Loucy (cell line): ENCODE data around the gene SNAP25.

Source experiments
- H2AFZ ChIP-seq: fragments of 200-600 bp; sonication (generic); 2 replicates; pipeline ENCODE4 v1.6.0; 2016; ENCODE audit warnings: antibody characterized with exemption, mild to moderate bottlenecking, low read length, moderate library complexity
- H3F3A ChIP-seq: fragments of 200-600 bp; 2 replicates; pipeline ENCODE4 v1.6.0; 2016; ENCODE audit warnings: antibody characterized with exemption, low read depth, mild to moderate bottlenecking
- H3K27me3 ChIP-seq: fragments of 200-600 bp; sonication (generic); 2 replicates; pipeline ENCODE4 v1.6.1; 2014; ENCODE audit warnings: low read length, mild to moderate bottlenecking; ENCODE audit not compliant: insufficient read depth, poor library complexity, severe bottlenecking
- H3K36me3 ChIP-seq: fragments of 200-600 bp; sonication (generic); 2 replicates; pipeline ENCODE4 v1.6.1; 2016; ENCODE audit warnings: low read length; ENCODE audit not compliant: insufficient read depth
- H3K4me1 ChIP-seq: fragments of 200-600 bp; sonication (generic); 2 replicates; pipeline ENCODE4 v1.5.1; 2014; ENCODE audit warnings: low read length, mild to moderate bottlenecking; ENCODE audit not compliant: insufficient read depth, poor library complexity, severe bottlenecking
- H3K4me2 ChIP-seq: fragments of 200-600 bp; sonication (generic); 2 replicates; pipeline ENCODE4 v1.6.0; 2014; ENCODE audit warnings: antibody characterized with exemption, low read length, low read depth, mild to moderate bottlenecking; ENCODE audit not compliant: poor library complexity, severe bottlenecking
- H3K4me3 ChIP-seq: fragments of 200-600 bp; sonication (generic); 2 replicates; pipeline ENCODE4 v1.5.1; 2014; ENCODE audit warnings: low read length, mild to moderate bottlenecking, mixed read lengths; ENCODE audit not compliant: poor library complexity, severe bottlenecking
- H3K79me2 ChIP-seq: fragments of 200-600 bp; sonication (generic); 2 replicates; pipeline ENCODE4 v1.6.1; 2014; ENCODE audit warnings: low read length; ENCODE audit not compliant: insufficient read depth
- H3K9ac ChIP-seq: fragments of 200-600 bp; sonication (generic); 2 replicates; pipeline ENCODE4 v1.6.0; 2014; ENCODE audit warnings: mild to moderate bottlenecking, low read depth, low read length, moderate library complexity; ENCODE audit not compliant: poor library complexity, severe bottlenecking
- H3K9me2 ChIP-seq: fragments of 200-600 bp; sonication (generic); replicated peaks from 2 replicates; pipeline ENCODE4 v1.6.1; 2016; ENCODE audit warnings: low read depth, low read length, mixed read lengths
- H3K9me3 ChIP-seq: fragments of 200-600 bp; sonication (generic); 2 replicates; pipeline ENCODE4 v1.6.1; 2014; ENCODE audit warnings: mild to moderate bottlenecking, antibody characterized with exemption, low read length, low read depth; ENCODE audit not compliant: insufficient read depth
- H4K20me1 ChIP-seq: fragments of 200-600 bp; sonication (generic); 2 replicates; pipeline ENCODE4 v1.6.0; 2014; ENCODE audit warnings: antibody characterized with exemption, low read length, mild to moderate bottlenecking; ENCODE audit not compliant: insufficient read depth, poor library complexity, severe bottlenecking
- EZH2phosphoT487 ChIP-seq: fragments of 200-600 bp; IDR thresholded peaks from 2 replicates; pipeline ENCODE4 v1.6.1; 2018; ENCODE audit warnings: antibody characterized with exemption, mild to moderate bottlenecking, moderate library complexity, borderline replicate concordance
- TF ChIP-seq, protein P1 (sequence below): fragments of 200-600 bp; sonication (generic); conservative IDR thresholded peaks from 2 replicates; pipeline ENCODE4 v1.5.1; 2014; ENCODE audit warnings: mild to moderate bottlenecking, antibody characterized with exemption, low read length

Gene SNAP25

DNA sequence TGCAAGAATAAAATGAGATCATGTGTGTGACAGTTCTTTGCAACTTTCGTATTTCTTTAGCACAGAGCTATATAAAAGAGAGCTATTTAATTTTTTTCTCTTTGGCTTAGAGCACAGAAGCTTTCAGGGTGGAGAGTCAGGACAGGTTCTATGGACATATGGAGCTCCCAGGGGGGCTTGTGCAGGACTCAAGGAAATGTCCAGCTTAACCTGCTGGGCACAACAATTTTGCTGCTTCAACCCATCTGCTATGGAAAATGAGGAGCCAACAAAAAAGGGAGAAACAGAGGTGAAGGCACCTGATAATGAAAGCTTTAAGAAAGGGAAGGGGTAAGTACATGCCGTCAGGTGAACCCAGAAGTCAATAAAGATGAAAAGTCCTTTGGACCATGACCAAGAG, 5.1 kb upstream of the SNAP25 start:
- no peaks in the 10 kb centered on the region for H3K27me3 ChIP-seq
- no peaks in the 10 kb centered on the region for H3K79me2 ChIP-seq
- H3K4me3 ChIP-seq: no peak overlapping the region
- no peaks in the 10 kb centered on the region for H3K9me3 ChIP-seq
- no peaks in the 10 kb centered on the region for H3K36me3 ChIP-seq
- no peaks in the 10 kb centered on the region for H3K9me2 ChIP-seq
- H3F3A ChIP-seq: no peaks in the 10 kb centered on the region
- no peak overlapping the region for H2AFZ ChIP-seq
- no peaks in the 10 kb centered on the region for H3K4me1 ChIP-seq
- H3K4me2 ChIP-seq: no peak overlapping the region
- H4K20me1 ChIP-seq: no peaks in the 10 kb centered on the region
- TF ChIP-seq, protein P1, sequence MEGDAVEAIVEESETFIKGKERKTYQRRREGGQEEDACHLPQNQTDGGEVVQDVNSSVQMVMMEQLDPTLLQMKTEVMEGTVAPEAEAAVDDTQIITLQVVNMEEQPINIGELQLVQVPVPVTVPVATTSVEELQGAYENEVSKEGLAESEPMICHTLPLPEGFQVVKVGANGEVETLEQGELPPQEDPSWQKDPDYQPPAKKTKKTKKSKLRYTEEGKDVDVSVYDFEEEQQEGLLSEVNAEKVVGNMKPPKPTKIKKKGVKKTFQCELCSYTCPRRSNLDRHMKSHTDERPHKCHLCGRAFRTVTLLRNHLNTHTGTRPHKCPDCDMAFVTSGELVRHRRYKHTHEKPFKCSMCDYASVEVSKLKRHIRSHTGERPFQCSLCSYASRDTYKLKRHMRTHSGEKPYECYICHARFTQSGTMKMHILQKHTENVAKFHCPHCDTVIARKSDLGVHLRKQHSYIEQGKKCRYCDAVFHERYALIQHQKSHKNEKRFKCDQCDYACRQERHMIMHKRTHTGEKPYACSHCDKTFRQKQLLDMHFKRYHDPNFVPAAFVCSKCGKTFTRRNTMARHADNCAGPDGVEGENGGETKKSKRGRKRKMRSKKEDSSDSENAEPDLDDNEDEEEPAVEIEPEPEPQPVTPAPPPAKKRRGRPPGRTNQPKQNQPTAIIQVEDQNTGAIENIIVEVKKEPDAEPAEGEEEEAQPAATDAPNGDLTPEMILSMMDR: no peak
- no peak for TF ChIP-seq EZH2phosphoT487
- no peak overlapping the region for H3K9ac ChIP-seq

DNA sequence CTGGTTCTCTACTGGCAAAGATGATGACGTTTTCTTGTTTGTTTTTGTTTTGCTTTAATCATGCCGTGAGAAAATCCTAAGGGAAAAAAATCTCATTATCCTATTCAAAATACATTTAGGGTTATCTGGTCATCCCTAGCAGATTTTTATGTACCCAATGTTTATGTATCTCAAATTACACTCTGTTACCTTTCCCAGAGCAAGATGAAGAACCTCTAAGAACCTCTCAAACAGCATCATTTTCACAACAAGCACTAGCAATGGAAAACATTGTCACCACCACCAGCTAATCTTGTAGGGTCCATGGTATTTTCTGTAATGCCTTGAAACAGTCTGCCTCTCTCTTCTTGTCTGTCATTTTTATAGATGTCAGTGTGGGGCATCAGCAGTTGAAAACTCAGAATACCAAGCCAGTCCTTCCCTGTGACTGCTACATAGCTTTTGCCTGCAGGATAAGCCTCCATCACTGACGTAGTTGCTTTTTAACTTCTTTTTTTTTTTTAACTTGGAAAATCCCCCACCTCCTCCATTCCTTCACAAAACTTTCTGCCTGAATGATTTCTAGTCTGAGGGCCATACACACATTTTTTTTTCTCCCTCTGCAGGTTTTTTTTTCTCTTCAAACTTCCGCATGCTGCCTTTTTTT, 2.4 kb upstream of the SNAP25 start:
- TF ChIP-seq, protein P1: no peak
- TF ChIP-seq EZH2phosphoT487: no peak
- Histone ChIP-seq H3K79me2 (no peaks in the 10 kb centered on the region), H3K27me3 (no peaks in the 10 kb centered on the region), H3K9me2 (no peaks in the 10 kb centered on the region), H4K20me1 (no peaks in the 10 kb centered on the region), H3K4me1 (no peaks in the 10 kb centered on the region), H3K4me2 (no peak overlapping the region), H2AFZ (no peak overlapping the region), H3F3A (no peaks in the 10 kb centered on the region), H3K4me3 (no peak overlapping the region), H3K36me3 (no peaks in the 10 kb centered on the region), H3K9ac (no peak overlapping the region), H3K9me3 (no peaks in the 10 kb centered on the region)

DNA sequence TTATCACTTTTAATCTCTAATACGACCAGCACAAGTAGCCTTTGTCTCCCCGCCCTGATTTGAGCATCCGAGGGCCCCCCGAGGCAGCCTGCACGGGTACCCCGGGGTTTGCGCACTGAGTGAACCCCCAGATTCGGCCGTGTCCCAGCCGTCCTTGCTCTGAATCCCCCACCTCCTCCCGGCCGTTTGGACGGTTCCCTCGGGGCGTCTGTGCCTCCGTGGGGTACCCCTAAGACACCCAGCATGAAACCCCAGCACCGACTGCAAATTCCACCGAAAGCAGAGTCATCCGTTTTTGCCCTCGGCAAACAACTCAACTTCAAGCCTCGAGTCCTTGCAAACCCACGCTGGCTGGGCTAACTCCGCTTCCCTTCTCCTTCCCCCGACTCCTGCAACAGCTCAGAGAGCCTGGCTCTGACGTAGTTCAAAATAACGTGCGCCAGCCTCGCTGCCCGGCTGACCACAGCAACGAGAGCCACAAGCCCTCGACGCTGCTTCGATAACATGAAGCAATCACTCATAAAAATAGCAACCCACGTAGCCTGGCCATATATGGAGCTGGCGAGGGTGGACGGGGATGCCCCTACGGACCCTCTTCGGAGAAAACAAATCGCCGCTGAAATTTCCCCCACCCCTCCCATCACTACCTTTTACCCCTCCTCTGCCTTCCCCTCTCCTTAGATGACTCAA, 764 bp upstream of the SNAP25 start:
- Histone ChIP-seq H3K4me2 (no peak overlapping the region), H3K4me3 (no peak overlapping the region), H4K20me1 (no peaks in the 10 kb centered on the region), H2AFZ (no peak overlapping the region), H3K27me3 (no peaks in the 10 kb centered on the region), H3F3A (no peaks in the 10 kb centered on the region), H3K79me2 (no peaks in the 10 kb centered on the region), H3K9ac (no peak overlapping the region), H3K9me3 (no peaks in the 10 kb centered on the region), H3K36me3 (no peaks in the 10 kb centered on the region), H3K4me1 (no peaks in the 10 kb centered on the region), H3K9me2 (no peaks in the 10 kb centered on the region)
- TF ChIP-seq EZH2phosphoT487: no peak
- TF ChIP-seq, protein P1: no peak
